Osteoblast (primary cell): Measurements from ENCODE around the gene CEP170. TPM values are rescaled to one million over a fixed set of nuclear protein-coding genes. Genes with fewer than 3 reads are reported as not detected.
A peak's percentile ranks its signal among the peaks of the same experiment; 100 is the strongest.

Experiments
- DNase-seq: peaks from one replicate; pipeline ENCODE4 v3.0.0; 2011; ENCODE audit warnings: low spot score, mixed read lengths; ENCODE audit not compliant: insufficient read length; ENCODE audit errors: missing footprints
- H2AFZ ChIP-seq: 2 replicates; pipeline ENCODE4 v1.6.0; 2011; ENCODE audit warnings: mild to moderate bottlenecking, low read length
- H3K27ac ChIP-seq: 2 replicates; pipeline ENCODE4 v1.5.1; 2011; ENCODE audit warnings: mild to moderate bottlenecking, low read depth, low read length, moderate library complexity
- H3K27me3 ChIP-seq: 2 replicates; pipeline ENCODE4 v1.6.0; 2012; ENCODE audit warnings: mild to moderate bottlenecking, control low read depth, inconsistent platforms, low read length, moderate library complexity; ENCODE audit not compliant: insufficient read depth
- H3K36me3 ChIP-seq: 2 replicates; pipeline ENCODE4 v1.5.1; 2011; ENCODE audit warnings: mild to moderate bottlenecking, low read length, control low read depth, moderate library complexity; ENCODE audit not compliant: insufficient read depth
- H3K4me1 ChIP-seq: 2 replicates; pipeline ENCODE4 v1.5.1; 2011; ENCODE audit warnings: mild to moderate bottlenecking, low read length, control low read depth, moderate library complexity; ENCODE audit not compliant: insufficient read depth
- H3K4me2 ChIP-seq: 2 replicates; pipeline ENCODE4 v1.6.0; 2011; ENCODE audit warnings: mild to moderate bottlenecking, low read length; ENCODE audit not compliant: insufficient read depth
- H3K4me3 ChIP-seq: fragments of 200-600 bp; sonication (generic); 3 replicates; pipeline ENCODE4 v1.5.1; 2012; ENCODE audit warnings: mild to moderate bottlenecking, low read length, inconsistent platforms; ENCODE audit not compliant: insufficient read depth
- H3K79me2 ChIP-seq: 2 replicates; pipeline ENCODE4 v1.6.0; 2012; ENCODE audit warnings: mild to moderate bottlenecking, low read length, control low read depth, inconsistent platforms; ENCODE audit not compliant: insufficient read depth
- H3K9me3 ChIP-seq: 2 replicates; pipeline ENCODE4 v1.5.1; 2011; ENCODE audit warnings: low read depth, low read length, control low read depth
- H4K20me1 ChIP-seq: 2 replicates; pipeline ENCODE4 v1.6.0; 2012; ENCODE audit warnings: mild to moderate bottlenecking, low read length, control low read depth; ENCODE audit not compliant: insufficient read depth
- CTCF ChIP-seq: IDR thresholded peaks from 2 replicates; pipeline ENCODE4 v1.5.1; 2011; ENCODE audit warnings: mild to moderate bottlenecking, low read depth, low read length, moderate library complexity; ENCODE audit errors: extremely low read depth
- total RNA-seq: library from RNA; depleted of rRNA; stranded (reverse); fragments of >200 nt; gene quantifications from 2 replicates; pipeline ENCODE4 v1.2.3, GENCODE V29; 2012

CEP170 gene
- total RNA-seq, 1 donor, result 90.5 TPM

GRCh38 chr1:243229526-243229925, 25.6 kb downstream of the CEP170 start:
- H3K27ac ChIP-seq, result no peak overlapping the region
- TF ChIP-seq CTCF, result no peak
- peaks cover 19% of the 10 kb centered on the region for H3K36me3 ChIP-seq
- peaks cover 97% of the 10 kb centered on the region for H3K79me2 ChIP-seq
- H3K4me2 ChIP-seq, result no peak overlapping the region
- H2AFZ ChIP-seq, result no peak overlapping the region
- H3K9me3 ChIP-seq, result peaks cover 9% of the 10 kb centered on the region
- H3K4me3 ChIP-seq, result no peak overlapping the region
- no peaks in the 10 kb centered on the region for H3K4me1 ChIP-seq
- peaks cover 58% of the 10 kb centered on the region for H4K20me1 ChIP-seq
- no peaks in the 10 kb centered on the region for H3K27me3 ChIP-seq
- DNase-seq, result no peak

- TF ChIP-seq CTCF, result no peak
- peaks cover 50% of the 10 kb centered on the region for H4K20me1 ChIP-seq
- no peak overlapping the region for H3K4me3 ChIP-seq
- no peak overlapping the region for H2AFZ ChIP-seq
- H3K27me3 ChIP-seq, result no peaks in the 10 kb centered on the region
- DNase-seq, result no peak
- H3K9me3 ChIP-seq, result peaks cover 8% of the 10 kb centered on the region
- H3K27ac ChIP-seq, result no peak overlapping the region
- H3K79me2 ChIP-seq, result peaks cover 97% of the 10 kb centered on the region
- H3K36me3 ChIP-seq, result peaks cover 36% of the 10 kb centered on the region
- H3K4me1 ChIP-seq, result no peaks in the 10 kb centered on the region
- no peak overlapping the region for H3K4me2 ChIP-seq
Observed at GRCh38 chr1:243227622-243228021, 27.5 kb downstream of the CEP170 start.

GRCh38 chr1:243218059-243218458, 37.0 kb downstream of the CEP170 start:
- H3K27ac ChIP-seq, result no peak overlapping the region
- H4K20me1 ChIP-seq, result peaks cover 8% of the 10 kb centered on the region
- H3K27me3 ChIP-seq, result no peaks in the 10 kb centered on the region
- no peak overlapping the region for H3K4me3 ChIP-seq
- peaks cover 86% of the 10 kb centered on the region for H3K79me2 ChIP-seq
- H2AFZ ChIP-seq, result no peak overlapping the region
- no peak overlapping the region for H3K4me2 ChIP-seq
- no peak for TF ChIP-seq CTCF
- no peaks in the 10 kb centered on the region for H3K9me3 ChIP-seq
- H3K36me3 ChIP-seq, result peaks cover 40% of the 10 kb centered on the region
- peaks cover 9% of the 10 kb centered on the region for H3K4me1 ChIP-seq
- DNase-seq, result no peak

- peak overlapping the region; percentile 19 for H3K27ac ChIP-seq
- H3K36me3 ChIP-seq, result peaks cover 33% of the 10 kb centered on the region
- no peak overlapping the region for H2AFZ ChIP-seq
- H3K27me3 ChIP-seq, result no peaks in the 10 kb centered on the region
- peaks cover 16% of the 10 kb centered on the region for H3K4me1 ChIP-seq
- H3K4me3 ChIP-seq, result no peak overlapping the region
- DNase-seq, result no peak
- peaks cover 84% of the 10 kb centered on the region for H3K79me2 ChIP-seq
- no peak overlapping the region for H3K4me2 ChIP-seq
- TF ChIP-seq CTCF, result no peak
- H4K20me1 ChIP-seq, result peaks cover 8% of the 10 kb centered on the region
- H3K9me3 ChIP-seq, result no peaks in the 10 kb centered on the region
Observed at GRCh38 chr1:243217349-243217748, 37.7 kb downstream of the CEP170 start.
